ENCODE data around the gene DIPK1A.

DNA sequence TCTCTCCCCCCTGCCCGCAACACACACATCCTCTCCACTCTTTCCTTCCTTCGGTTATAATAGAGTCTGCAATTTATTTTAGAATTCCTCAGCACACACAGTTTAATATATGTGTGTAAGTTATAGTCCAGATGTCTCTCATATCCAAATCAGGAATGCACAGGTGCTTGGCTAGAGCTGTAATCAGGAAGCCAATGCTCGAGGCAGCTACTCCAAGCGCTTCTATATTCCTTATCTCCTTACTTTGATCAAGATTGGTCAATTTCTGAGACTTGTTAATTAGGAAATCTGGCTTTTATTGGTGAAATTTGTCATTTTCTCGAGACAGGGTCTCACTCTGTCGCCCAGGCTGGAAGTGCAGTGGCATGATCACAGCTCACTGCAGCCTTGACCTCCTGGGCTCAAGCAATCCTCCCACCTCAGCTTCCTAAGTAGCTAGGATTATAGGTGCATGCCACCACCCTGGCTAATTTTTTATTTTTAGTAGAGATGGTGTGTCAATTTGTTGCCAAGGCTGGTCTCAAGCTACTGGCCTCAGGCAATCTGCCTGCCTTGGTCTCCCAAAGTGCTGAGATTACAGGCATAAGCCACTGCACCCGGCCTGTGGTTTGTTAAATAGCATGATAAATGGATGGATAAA lies 101.7 kb downstream of the DIPK1A start:
- TF ChIP-seq, protein P1, sequence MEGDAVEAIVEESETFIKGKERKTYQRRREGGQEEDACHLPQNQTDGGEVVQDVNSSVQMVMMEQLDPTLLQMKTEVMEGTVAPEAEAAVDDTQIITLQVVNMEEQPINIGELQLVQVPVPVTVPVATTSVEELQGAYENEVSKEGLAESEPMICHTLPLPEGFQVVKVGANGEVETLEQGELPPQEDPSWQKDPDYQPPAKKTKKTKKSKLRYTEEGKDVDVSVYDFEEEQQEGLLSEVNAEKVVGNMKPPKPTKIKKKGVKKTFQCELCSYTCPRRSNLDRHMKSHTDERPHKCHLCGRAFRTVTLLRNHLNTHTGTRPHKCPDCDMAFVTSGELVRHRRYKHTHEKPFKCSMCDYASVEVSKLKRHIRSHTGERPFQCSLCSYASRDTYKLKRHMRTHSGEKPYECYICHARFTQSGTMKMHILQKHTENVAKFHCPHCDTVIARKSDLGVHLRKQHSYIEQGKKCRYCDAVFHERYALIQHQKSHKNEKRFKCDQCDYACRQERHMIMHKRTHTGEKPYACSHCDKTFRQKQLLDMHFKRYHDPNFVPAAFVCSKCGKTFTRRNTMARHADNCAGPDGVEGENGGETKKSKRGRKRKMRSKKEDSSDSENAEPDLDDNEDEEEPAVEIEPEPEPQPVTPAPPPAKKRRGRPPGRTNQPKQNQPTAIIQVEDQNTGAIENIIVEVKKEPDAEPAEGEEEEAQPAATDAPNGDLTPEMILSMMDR (IDR thresholded peaks at IDR 0.05) = no peak
- no peak for TF ChIP-seq POLR2A (IDR thresholded peaks at IDR 0.05)

Data from adrenal gland (tissue), 5 donors.